ENCODE results near the gene CYYR1. TPM values are rescaled to one million over a fixed set of nuclear protein-coding genes. Genes with fewer than 3 reads are reported as not detected.

Gene CYYR1
- total RNA-seq, 1 donor from 2014 or later, result 6.4 TPM

GRCh38 chr21:26503414-26503813 lies 69.7 kb downstream of the CYYR1 start:
- no peaks in the 10 kb centered on the region for H3K36me3 ChIP-seq (ENCODE audit: control insufficient read depth, insufficient read depth, low read length)
- TF ChIP-seq CTCF (IDR thresholded peaks at IDR 0.05; ENCODE audit: insufficient read depth, low read length, poor library complexity, severe bottlenecking), result no peak

DNA sequence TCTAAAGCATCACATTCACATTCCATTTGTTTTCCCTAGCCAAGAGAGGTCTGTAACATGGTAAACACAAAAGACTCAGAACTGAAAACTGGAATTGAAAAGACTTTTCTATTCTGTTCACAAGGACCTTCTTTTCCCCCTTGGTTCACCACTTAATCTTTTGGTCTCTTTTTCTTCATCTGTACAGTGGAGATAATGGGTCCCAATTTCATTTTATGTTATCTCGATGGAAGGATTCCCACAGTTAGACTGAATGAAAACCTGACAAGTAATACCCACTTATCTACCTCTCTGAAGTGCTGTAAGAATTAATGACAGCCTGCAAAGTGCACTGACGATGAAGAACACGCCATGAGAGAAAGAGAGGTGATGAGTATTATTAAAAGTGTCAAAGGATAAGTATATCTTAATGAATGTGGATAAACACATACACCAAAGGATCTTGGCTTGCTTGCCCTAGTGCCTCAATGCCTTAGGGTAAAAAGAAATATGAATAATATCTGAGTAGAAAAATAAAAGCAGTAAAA lies 71.5 kb downstream of the CYYR1 start:
- no peak for DNase-seq (ENCODE audit: low read depth)
- TF ChIP-seq CTCF (IDR thresholded peaks at IDR 0.05; ENCODE audit: insufficient read depth, low read length, poor library complexity, severe bottlenecking), result no peak
- H3K36me3 ChIP-seq (ENCODE audit: control insufficient read depth, insufficient read depth, low read length), result no peaks in the 10 kb centered on the region

More at GRCh38 chr21:26503414-26503813, 69.7 kb downstream of the CYYR1 start:
- H3K4me3 ChIP-seq (ENCODE audit: low read depth, low read length), result no peak overlapping the region
- no peak for DNase-seq (ENCODE audit: low read depth)
- H3K27me3 ChIP-seq (ENCODE audit: control insufficient read depth, insufficient read depth, low read length), result no peaks in the 10 kb centered on the region

DNA sequence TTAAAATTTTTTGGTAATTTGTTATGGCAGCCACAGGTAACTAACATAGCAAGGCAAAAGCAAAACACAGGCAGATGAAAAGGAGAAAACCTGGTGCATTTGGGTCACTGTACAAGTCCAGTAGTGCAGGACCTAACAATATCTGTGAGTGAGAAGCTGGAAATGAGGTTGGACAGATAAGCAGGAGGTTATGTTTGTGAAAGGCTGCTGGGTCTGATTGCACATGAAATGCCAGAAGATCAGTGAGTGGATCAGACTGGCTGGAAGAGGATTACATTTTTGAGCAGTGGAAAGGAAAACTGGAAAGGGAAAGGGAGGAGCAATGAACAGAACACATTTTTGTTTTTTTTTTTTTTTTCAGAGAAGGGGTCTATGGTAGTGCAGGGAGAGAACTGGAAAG lies 73.6 kb downstream of the CYYR1 start:
- no peak for DNase-seq (ENCODE audit: low read depth)
- no peak for TF ChIP-seq CTCF (IDR thresholded peaks at IDR 0.05; ENCODE audit: insufficient read depth, low read length, poor library complexity, severe bottlenecking)
- H3K36me3 ChIP-seq (ENCODE audit: control insufficient read depth, insufficient read depth, low read length), result no peaks in the 10 kb centered on the region
- no peaks in the 10 kb centered on the region for H3K27me3 ChIP-seq (ENCODE audit: control insufficient read depth, insufficient read depth, low read length)
- H3K4me3 ChIP-seq (ENCODE audit: low read depth, low read length), result no peak overlapping the region

More for the DNA sequence above, 71.5 kb downstream of the CYYR1 start:
- no peak overlapping the region for H3K4me3 ChIP-seq (ENCODE audit: low read depth, low read length)
- no peaks in the 10 kb centered on the region for H3K27me3 ChIP-seq (ENCODE audit: control insufficient read depth, insufficient read depth, low read length)

DNA sequence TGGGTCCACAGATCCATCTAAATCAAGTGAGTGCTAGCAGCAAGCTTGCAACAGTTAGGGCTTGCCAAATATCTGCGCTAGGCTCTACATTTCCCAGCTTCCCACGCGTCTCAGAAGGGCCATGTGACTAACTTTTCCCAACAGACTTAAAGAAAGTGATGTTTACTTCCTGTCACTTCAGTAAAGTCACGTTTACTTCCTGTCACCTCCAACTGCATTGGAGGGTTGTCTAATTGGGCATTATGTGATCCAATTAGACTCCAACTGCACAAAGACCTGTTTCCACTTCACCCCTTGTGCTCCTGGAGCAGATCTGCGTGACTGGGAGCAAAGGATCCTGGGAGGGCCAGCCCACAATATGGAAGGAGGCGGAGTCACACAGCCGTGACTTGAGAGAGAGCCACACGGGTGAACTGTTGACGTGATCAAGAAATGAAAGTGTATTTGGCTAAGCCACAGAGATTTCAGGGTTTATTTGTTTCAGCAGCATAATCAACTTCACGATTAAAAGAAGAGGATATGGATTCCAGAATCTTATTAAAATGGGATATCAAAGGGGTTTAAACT lies 77.7 kb downstream of the CYYR1 start:
- Histone ChIP-seq H3K4me3 (ENCODE audit: low read depth, low read length) (no peak overlapping the region), H3K36me3 (ENCODE audit: control insufficient read depth, insufficient read depth, low read length) (no peaks in the 10 kb centered on the region), H3K27me3 (ENCODE audit: control insufficient read depth, insufficient read depth, low read length) (no peaks in the 10 kb centered on the region)
- TF ChIP-seq CTCF (IDR thresholded peaks at IDR 0.05; ENCODE audit: insufficient read depth, low read length, poor library complexity, severe bottlenecking), result no peak
- no peak for DNase-seq (ENCODE audit: low read depth)

DNA sequence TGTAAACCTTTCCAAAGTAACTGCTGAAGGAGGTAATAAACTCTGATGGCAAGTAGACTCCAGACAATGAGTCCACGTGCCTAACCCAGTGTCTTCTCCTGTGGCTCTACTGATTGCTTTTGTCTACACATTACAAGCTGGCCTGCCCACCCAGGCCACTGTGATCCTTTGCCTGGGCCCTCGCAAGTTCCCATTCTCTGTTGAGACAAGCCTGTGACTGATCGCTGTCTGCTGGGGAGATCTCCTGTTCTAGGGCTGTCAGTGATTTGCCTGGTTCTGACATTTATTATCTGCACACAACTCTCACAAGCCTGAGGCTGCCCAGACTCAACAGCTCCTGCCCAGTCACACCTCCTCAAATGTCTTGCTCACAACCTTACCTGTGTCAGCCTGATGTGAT lies 81.4 kb downstream of the CYYR1 start:
- no peak for DNase-seq (ENCODE audit: low read depth)
- Histone ChIP-seq H3K27me3 (ENCODE audit: control insufficient read depth, insufficient read depth, low read length) (no peaks in the 10 kb centered on the region), H3K4me3 (ENCODE audit: low read depth, low read length) (no peak overlapping the region), H3K36me3 (ENCODE audit: control insufficient read depth, insufficient read depth, low read length) (no peaks in the 10 kb centered on the region)
- TF ChIP-seq CTCF (IDR thresholded peaks at IDR 0.05; ENCODE audit: insufficient read depth, low read length, poor library complexity, severe bottlenecking), result no peak

DNA sequence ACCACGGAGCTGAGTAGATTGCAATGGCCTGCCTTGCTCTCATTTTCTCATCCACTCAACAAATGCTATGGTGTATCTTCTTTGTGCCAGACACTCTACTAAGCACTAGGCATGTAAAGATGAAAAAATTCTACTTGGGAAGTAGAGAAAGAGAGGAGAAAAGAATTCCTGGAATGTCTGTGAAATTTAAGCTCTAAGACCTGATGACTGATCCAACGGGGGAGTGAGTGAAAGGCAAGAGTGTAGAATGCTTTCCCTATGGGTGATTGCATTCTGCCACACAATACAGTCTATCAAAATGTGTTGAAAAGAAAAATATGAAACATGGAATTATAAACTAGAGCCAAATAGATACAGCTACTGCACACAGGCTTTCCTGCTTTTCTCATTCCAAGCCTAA lies 82.3 kb downstream of the CYYR1 start:
- peak; percentile 7 for DNase-seq (ENCODE audit: low read depth)
- Histone ChIP-seq H3K36me3 (ENCODE audit: control insufficient read depth, insufficient read depth, low read length) (no peaks in the 10 kb centered on the region), H3K27me3 (ENCODE audit: control insufficient read depth, insufficient read depth, low read length) (no peaks in the 10 kb centered on the region), H3K4me3 (ENCODE audit: low read depth, low read length) (no peak overlapping the region)
- TF ChIP-seq CTCF (IDR thresholded peaks at IDR 0.05; ENCODE audit: insufficient read depth, low read length, poor library complexity, severe bottlenecking), result no peak

All from kidney epithelial cell (primary cell).